Colonic mucosa (tissue), 4 donors: ENCODE results near the gene BANF2. TPM values are rescaled to one million over a fixed set of nuclear protein-coding genes. Genes with fewer than 3 reads are reported as not detected.

Experiments
- DNase-seq: peaks from one replicate; pipeline ENCODE4 v3.0.0-alpha.2; 2020
- H3K27ac ChIP-seq: fragments of 200-600 bp; one replicate; pipeline ENCODE4 v1.8.0; 2021
- H3K27me3 ChIP-seq: fragments of 200-600 bp; one replicate; pipeline ENCODE4 v1.8.0; 2021
- H3K36me3 ChIP-seq: fragments of 200-600 bp; one replicate; pipeline ENCODE4 v1.8.0; 2021
- H3K4me1 ChIP-seq: fragments of 200-600 bp; one replicate; pipeline ENCODE4 v1.8.0; 2021; ENCODE audit warnings: mild to moderate bottlenecking
- H3K4me3 ChIP-seq: fragments of 200-600 bp; one replicate; pipeline ENCODE4 v1.8.0; 2021
- H3K9ac ChIP-seq, 2 donors: one replicate each; pipeline ENCODE4 v1.7.0; 2013; ENCODE audit warnings: control low read depth in 2 of 2, low read depth in 2 of 2, low read length in 2 of 2
- H3K9me3 ChIP-seq: fragments of 200-600 bp; one replicate; pipeline ENCODE4 v1.8.0; 2021
- intact Hi-C: fragments of 100-400 bp; cut with DNase I; formaldehyde crosslinking; loops from one replicate; pipeline ENCODE4 v1.14.1; 2022
- total RNA-seq, 2 donors: library from RNA; stranded (reverse); fragmentation: NEBNext Ultra II Directional in 1 of 2; extraction: Animal tissue kit (Norgen Biotek cat#: 25700) in 1 of 2; gene quantifications; one replicate each; pipeline ENCODE4 v1.2.1, GENCODE V29; 2021
- TF ChIP-seq, protein P1 (sequence below): fragments of 200-600 bp; IDR thresholded peaks from one replicate; pipeline ENCODE4 v1.8.0; 2022; ENCODE audit warnings: antibody characterized with exemption, mild to moderate bottlenecking
- donor health status: healthy.
- donor health status: DM: no; HTN: no; CAD: no.
- donor health status: DM: no; HTN: no; CAD: no.

BANF2 gene
- total RNA-seq, 2 donors from 2014 or later = not detected

DNA sequence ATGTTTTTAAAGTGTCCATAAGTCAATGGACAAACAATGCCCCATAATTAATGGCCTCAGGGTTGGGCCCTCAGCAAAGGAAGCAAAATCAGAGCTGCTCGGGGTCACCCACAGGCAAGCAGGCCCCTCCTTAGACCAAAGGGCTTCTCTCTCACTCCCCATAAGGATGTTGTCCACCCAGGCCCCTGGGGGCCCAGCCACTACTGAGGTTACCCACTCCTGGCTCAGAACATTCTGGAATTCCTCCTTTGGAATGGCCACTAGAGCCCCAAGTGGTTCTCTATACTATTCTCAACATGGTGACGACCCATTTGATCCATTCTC is 50.9 kb downstream of the BANF2 start:
- H3K36me3 ChIP-seq = no peaks in the 10 kb centered on the region
- no peaks in the 10 kb centered on the region for H3K9me3 ChIP-seq
- intact Hi-C loops = no loop called here
- no peak overlapping the region for H3K9ac ChIP-seq
- TF ChIP-seq, protein P1, sequence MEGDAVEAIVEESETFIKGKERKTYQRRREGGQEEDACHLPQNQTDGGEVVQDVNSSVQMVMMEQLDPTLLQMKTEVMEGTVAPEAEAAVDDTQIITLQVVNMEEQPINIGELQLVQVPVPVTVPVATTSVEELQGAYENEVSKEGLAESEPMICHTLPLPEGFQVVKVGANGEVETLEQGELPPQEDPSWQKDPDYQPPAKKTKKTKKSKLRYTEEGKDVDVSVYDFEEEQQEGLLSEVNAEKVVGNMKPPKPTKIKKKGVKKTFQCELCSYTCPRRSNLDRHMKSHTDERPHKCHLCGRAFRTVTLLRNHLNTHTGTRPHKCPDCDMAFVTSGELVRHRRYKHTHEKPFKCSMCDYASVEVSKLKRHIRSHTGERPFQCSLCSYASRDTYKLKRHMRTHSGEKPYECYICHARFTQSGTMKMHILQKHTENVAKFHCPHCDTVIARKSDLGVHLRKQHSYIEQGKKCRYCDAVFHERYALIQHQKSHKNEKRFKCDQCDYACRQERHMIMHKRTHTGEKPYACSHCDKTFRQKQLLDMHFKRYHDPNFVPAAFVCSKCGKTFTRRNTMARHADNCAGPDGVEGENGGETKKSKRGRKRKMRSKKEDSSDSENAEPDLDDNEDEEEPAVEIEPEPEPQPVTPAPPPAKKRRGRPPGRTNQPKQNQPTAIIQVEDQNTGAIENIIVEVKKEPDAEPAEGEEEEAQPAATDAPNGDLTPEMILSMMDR = no peak
- no peak for DNase-seq
- no peaks in the 10 kb centered on the region for H3K27me3 ChIP-seq
- no peaks in the 10 kb centered on the region for H3K4me1 ChIP-seq
- H3K4me3 ChIP-seq = no peak overlapping the region
- no peak overlapping the region for H3K27ac ChIP-seq

DNA sequence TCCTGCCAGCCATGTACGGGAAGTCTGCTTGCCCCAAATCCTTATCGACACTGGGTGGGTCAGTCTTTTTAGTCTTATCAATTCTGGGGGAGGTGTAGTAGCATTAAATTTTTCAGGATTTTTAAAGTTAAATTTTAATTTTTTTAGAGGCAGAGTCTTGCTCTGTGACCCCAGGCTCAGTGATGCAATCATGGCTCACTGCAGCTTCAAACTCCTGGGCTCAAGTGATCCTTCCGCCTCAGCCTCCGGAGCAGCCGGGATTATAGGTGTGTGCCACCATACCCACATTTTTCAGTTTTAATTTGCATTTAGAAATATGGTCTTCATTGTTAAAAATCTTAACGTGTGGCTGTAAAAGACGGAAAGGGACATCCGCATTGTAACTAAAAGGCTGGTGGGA is 51.9 kb downstream of the BANF2 start:
- H3K4me1 ChIP-seq = no peaks in the 10 kb centered on the region
- no peaks in the 10 kb centered on the region for H3K36me3 ChIP-seq
- H3K27me3 ChIP-seq = no peaks in the 10 kb centered on the region
- no peak overlapping the region for H3K9ac ChIP-seq
- intact Hi-C loops = no loop called here
- TF ChIP-seq, protein P1 = no peak
- DNase-seq = no peak
- H3K27ac ChIP-seq = no peak overlapping the region
- no peak overlapping the region for H3K4me3 ChIP-seq
- H3K9me3 ChIP-seq = no peaks in the 10 kb centered on the region

DNA sequence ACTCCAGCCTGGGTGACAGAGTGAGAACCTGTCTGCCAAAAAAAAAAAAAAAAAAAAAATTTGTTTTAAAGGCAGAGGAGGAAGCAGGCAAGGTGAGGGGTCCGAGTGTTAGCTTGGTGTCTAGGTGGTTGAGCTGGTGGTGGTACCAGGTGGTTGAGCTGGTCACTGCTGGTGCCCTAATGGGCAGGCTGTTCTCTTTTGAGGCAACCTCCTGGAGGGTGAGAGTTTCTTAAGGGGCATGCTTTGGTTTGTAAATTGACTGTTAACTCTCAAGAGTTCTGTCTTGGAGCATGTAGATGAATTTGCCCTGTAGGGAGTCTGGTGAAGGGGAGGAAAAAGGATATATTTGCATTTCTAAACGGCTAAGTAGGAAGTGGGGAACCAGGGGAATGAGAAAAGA is 52.7 kb downstream of the BANF2 start:
- H3K4me3 ChIP-seq = no peak overlapping the region
- H3K9me3 ChIP-seq = no peaks in the 10 kb centered on the region
- no peaks in the 10 kb centered on the region for H3K36me3 ChIP-seq
- DNase-seq = no peak
- TF ChIP-seq, protein P1 = no peak
- no peaks in the 10 kb centered on the region for H3K4me1 ChIP-seq
- H3K27me3 ChIP-seq = no peaks in the 10 kb centered on the region
- no peak overlapping the region for H3K9ac ChIP-seq
- no peak overlapping the region for H3K27ac ChIP-seq
- intact Hi-C loops = no loop called here

DNA sequence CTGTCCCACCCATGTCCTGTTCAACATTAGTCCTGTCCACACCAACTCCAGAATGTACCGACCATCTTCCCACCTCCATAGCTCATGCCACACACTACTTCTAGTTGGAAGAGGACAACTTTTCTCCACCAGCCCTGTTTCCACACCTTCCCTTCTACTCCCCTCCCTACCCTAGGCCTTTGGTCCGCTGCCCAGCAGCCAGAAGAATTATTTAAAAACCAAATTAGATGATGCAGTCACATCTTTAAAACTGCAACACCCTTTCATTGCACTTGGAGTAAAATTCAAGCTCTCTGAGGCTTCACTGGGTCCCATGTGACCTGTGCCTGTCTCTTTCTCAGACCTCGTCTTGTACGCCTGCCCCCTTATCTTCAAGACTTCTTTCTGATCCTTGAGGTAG is 53.8 kb downstream of the BANF2 start:
- TF ChIP-seq, protein P1 = no peak
- H3K27me3 ChIP-seq = no peaks in the 10 kb centered on the region
- no peaks in the 10 kb centered on the region for H3K4me1 ChIP-seq
- no peak overlapping the region for H3K9ac ChIP-seq
- no peak overlapping the region for H3K4me3 ChIP-seq
- no peaks in the 10 kb centered on the region for H3K9me3 ChIP-seq
- H3K27ac ChIP-seq = no peak overlapping the region
- intact Hi-C loops = no loop called here
- DNase-seq = no peak
- no peaks in the 10 kb centered on the region for H3K36me3 ChIP-seq

DNA sequence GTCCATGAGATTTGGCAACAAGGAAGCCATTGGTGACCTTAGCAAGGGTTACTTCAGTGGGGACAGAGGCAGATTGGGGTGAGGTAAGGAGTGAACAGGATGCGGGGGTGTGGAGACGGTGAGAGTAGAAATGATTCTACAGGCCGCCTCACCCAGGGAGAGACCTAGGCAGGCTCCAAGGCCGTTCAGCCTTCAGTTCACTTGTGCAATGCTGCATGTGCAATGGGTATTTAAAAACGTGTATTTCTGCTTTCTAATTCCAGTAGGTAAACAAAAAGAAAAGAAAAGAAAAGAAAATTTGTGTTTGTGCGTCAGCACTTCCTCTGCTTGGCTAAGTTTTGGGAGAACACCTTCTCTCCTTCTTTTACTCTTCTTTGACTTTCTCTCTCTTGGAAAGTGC is 56.8 kb downstream of the BANF2 start:
- TF ChIP-seq, protein P1 = no peak
- H3K27me3 ChIP-seq = no peaks in the 10 kb centered on the region
- no peak for DNase-seq
- H3K27ac ChIP-seq = no peak overlapping the region
- no peaks in the 10 kb centered on the region for H3K9me3 ChIP-seq
- intact Hi-C loops = no loop called here
- H3K4me1 ChIP-seq = no peaks in the 10 kb centered on the region
- no peaks in the 10 kb centered on the region for H3K36me3 ChIP-seq
- H3K9ac ChIP-seq = no peak overlapping the region
- H3K4me3 ChIP-seq = no peak overlapping the region

DNA sequence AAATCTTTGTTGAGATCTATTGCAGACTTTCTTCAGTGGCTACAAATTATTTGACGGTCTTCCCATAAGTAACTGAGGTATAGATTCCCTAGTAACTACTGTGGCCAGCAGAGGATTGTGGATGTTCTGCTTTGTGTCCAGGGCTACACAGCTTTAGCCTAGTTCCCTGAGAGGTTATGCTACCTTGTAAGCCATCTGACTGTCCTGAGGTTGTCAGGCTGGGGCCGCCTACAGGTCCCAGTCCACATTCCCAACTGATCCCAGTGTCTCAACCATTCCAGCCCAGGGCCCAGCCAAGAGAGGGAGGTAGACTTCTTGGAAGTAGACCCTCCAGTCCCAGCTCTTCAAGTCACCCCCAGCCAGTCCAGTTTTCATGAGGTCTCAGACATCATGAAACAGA is 57.7 kb downstream of the BANF2 start:
- DNase-seq = no peak
- Histone ChIP-seq H3K4me3 (no peak overlapping the region), H3K4me1 (no peaks in the 10 kb centered on the region), H3K27ac (no peak overlapping the region), H3K36me3 (no peaks in the 10 kb centered on the region), H3K9ac (no peak overlapping the region), H3K27me3 (no peaks in the 10 kb centered on the region), H3K9me3 (no peaks in the 10 kb centered on the region)
- TF ChIP-seq, protein P1 = no peak
- intact Hi-C loops = no loop called here
